Measurements from ENCODE around the gene SREBF1. TPM values are rescaled to one million over a fixed set of nuclear protein-coding genes. Genes with fewer than 3 reads are reported as not detected.

The SREBF1 gene
- total RNA-seq, 4 donors from 2014 or later: 17.0 to 255 (median 18.9) TPM

DNA sequence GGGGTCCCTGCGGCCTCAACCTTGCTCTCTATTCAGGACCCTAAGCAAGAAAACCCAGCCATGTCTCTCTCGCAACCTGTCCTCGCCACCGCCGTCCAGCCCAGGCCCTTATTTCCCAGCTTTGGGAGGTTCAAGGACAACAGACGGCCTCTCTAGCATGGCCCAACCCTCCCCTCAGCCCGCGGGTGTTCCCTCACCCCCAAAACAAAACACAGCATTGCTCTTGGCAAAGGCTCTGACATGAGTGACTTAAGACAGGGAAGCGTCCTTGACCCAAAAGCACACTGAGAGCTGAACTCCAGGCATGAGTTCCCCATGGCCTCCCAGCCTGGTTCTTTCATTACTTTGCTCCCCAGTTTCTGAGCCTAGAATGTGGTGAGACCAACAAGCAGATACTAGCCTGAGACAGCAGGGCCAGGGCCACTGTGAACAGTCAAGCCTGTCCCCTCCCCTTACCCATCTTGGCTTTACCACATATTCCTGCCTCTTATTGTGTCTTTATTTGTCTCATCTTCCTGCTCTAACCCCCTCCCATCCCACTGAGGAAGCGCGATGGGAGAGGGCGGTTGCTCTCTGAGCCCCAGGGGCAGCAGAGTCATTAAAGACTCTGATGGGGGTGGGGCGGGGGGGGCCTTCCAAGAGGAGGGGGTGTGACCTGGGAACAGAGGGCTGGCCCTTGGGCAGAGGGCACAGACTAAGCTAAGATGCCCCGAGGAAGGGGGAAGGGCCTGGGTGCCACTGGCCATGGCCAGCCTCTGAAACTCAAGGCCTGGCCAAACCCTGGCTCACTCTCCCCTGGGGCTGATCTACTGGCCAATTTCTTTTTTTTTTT lies 11.8 kb downstream of the SREBF1 start:
- TF ChIP-seq, protein P1, sequence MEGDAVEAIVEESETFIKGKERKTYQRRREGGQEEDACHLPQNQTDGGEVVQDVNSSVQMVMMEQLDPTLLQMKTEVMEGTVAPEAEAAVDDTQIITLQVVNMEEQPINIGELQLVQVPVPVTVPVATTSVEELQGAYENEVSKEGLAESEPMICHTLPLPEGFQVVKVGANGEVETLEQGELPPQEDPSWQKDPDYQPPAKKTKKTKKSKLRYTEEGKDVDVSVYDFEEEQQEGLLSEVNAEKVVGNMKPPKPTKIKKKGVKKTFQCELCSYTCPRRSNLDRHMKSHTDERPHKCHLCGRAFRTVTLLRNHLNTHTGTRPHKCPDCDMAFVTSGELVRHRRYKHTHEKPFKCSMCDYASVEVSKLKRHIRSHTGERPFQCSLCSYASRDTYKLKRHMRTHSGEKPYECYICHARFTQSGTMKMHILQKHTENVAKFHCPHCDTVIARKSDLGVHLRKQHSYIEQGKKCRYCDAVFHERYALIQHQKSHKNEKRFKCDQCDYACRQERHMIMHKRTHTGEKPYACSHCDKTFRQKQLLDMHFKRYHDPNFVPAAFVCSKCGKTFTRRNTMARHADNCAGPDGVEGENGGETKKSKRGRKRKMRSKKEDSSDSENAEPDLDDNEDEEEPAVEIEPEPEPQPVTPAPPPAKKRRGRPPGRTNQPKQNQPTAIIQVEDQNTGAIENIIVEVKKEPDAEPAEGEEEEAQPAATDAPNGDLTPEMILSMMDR (IDR thresholded peaks at IDR 0.05; ENCODE audit: low read depth): no peak

DNA sequence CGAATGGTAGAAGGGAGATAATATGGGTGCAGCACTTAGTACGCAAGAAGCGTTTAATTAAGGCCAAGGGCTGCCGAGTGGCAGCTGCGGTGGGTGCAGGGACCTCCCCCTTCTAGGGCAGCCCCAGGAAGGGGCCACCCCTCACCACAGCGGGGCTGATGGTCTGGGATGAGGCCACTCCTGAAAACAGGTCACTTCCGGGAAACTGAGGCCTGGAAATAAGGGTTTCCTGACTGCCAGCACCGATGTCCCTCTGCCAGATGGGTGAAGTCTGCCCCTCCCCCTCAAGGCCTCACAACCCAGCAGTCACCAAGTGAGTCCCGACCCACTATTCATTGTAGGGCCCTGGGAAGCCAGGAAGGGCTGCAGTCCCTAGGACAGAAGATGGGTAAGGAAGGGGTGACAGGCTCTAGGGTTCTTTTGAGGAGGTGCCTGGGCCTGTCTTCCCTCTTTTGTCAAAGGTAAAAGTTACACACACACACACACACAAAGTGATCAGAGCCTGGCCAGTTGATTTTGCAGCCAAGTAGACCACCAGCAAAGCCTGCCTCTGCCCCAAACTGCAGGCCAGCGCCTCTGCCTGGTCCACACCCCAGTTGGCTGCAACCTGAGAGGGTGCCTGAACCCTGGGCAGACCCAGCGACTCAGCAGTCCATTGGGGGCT lies 12.5 kb downstream of the SREBF1 start:
- TF ChIP-seq, protein P1 (IDR thresholded peaks at IDR 0.05; ENCODE audit: low read depth): no peak

DNA sequence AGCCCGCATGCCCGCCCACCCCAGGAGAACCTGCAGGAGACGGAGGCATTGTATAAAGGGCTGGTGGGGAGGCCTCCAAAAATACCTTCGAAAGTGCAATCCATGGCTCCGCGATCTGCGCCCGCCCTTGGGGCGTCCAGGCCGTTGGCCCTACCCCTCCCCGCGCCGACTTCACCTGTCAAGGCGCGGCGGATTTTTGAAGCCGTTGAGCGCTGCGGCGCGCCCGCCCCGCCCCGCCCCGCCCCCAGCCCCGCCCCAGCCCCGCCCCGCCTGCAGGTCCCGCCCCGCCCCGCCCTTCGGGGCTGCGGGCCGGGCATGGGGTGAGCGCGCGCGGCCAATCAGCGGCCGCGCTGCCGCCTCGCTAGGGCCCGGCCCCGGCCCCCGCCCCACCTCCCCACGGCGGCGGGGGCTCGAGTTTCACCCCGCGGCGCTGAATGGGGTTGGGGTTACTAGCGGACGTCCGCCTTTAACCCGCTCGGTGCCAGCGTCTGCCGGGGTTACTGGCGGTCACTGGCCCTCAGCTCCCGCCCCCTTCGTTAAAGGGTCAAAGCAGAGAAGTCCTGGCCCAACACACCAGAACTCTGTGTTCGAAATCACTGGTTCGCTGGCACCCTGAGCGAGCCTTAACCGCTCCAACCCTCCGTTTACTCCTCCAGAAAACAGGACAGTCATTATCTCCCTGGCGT lies 13.2 kb downstream of the SREBF1 start:
- TF ChIP-seq, protein P1 (IDR thresholded peaks at IDR 0.05; ENCODE audit: low read depth): no peak

DNA sequence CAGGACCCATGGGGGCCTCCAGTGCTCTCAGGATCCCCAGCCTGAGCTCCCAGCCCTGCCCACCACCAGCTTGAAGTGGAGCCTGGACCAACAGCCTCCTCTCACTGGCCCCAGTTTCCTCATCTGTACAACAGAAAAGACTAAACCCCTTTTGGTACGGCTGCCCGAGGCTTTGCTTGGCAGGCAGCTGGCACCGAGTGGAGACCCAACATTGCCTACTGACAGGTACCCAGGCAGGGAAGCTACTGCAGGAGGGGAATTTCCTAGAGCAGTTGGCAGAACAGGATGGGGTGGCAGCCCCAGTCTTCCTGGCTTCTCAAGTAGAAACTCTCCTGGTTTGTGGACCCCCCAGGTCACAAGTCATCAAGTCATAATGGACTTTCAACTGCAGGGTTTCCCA lies 14.2 kb downstream of the SREBF1 start:
- TF ChIP-seq, protein P1 (IDR thresholded peaks at IDR 0.05; ENCODE audit: low read depth): no peak

DNA sequence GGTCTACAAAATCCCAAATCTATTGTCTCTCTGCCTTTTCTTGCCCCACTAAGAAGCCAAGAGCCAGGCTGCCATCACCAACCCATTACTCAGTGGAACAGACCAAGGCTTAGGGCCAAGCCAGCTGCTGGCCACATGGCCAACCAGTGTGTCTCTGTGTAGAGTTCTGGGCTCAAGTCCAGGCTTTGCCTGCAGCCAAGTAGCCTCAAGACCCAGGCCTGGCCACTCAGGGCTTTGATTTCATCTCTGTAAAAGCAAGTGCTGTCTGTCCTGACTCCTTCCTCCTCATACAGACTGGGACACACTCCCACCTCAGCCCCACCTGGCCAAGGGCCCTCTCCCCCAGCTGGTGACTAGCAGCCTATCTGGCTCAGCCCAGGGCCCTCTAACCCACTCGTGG lies 14.6 kb downstream of the SREBF1 start:
- TF ChIP-seq, protein P1 (IDR thresholded peaks at IDR 0.05; ENCODE audit: low read depth): no peak

DNA sequence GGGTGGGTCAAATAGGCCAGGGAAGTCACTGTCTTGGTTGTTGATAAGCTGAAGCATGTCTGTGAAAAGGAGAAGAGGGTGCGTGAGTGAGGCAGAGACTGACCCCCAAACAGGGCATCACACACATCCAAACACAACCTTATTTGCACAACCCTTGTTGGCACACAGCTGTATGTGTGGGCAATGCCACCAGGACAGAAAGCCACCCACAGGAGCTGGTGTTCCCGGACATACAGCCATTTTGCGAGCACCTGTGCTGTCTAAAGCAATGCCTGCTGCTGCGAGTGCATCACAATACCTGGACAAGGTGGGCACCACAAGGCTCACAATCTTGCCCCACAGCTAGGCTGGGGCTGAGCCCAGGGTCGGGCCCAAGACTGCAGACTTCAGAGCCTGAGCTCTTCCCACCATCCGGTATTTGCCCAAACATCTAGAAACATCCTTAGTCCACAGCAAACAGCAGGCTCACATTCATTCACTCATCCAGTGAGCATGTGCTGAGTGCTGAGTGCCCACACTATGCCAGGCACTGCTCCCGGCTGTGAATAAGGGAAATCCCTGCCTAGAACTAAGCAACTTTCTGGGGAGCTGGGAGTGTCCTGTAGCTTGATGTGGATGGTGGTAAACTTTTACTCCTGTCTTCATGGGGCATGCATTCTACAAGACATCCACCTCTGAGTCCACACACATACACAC lies 16.2 kb downstream of the SREBF1 start:
- TF ChIP-seq, protein P1 (IDR thresholded peaks at IDR 0.05; ENCODE audit: low read depth): no peak

Data from subcutaneous adipose tissue (tissue), 4 donors.